ENCODE results near the gene ARRDC4. TPM values are rescaled to one million over a fixed set of nuclear protein-coding genes. Genes with fewer than 3 reads are reported as not detected.

ARRDC4 gene
- total RNA-seq, 2 experiments from 2014 or later = 3.5 TPM

GRCh38 chr15:97977734-97978133, 17.2 kb downstream of the ARRDC4 start:
- Histone ChIP-seq H3K36me3 (ENCODE audit: insufficient read depth, low read length) (no peaks in the 10 kb centered on the region), H3K27ac (ENCODE audit: low read depth in 1 of 2, low read length in 2 of 2) (no peak overlapping the region), H3K4me1 (ENCODE audit: insufficient read depth, low read length) (peaks cover 17% of the 10 kb centered on the region), H3K4me3 (ENCODE audit: low read length) (no peak overlapping the region), H3K27me3 (ENCODE audit: control insufficient read depth in 1 of 2, insufficient read depth in 2 of 2, low read length in 2 of 2) (no peaks in the 10 kb centered on the region), H3K9me3 (ENCODE audit: control insufficient read depth in 1 of 2, insufficient read depth in 1 of 2, low read length in 2 of 2) (peaks cover 0 to 11% of the 10 kb centered on the region in 2 experiments)
- H3K4me1 Mint-ChIP-seq (ENCODE audit: low read depth) = peaks cover 18% of the 10 kb centered on the region
- CTCF ChIA-PET = no interaction called here
- TF ChIP-seq, protein P1, sequence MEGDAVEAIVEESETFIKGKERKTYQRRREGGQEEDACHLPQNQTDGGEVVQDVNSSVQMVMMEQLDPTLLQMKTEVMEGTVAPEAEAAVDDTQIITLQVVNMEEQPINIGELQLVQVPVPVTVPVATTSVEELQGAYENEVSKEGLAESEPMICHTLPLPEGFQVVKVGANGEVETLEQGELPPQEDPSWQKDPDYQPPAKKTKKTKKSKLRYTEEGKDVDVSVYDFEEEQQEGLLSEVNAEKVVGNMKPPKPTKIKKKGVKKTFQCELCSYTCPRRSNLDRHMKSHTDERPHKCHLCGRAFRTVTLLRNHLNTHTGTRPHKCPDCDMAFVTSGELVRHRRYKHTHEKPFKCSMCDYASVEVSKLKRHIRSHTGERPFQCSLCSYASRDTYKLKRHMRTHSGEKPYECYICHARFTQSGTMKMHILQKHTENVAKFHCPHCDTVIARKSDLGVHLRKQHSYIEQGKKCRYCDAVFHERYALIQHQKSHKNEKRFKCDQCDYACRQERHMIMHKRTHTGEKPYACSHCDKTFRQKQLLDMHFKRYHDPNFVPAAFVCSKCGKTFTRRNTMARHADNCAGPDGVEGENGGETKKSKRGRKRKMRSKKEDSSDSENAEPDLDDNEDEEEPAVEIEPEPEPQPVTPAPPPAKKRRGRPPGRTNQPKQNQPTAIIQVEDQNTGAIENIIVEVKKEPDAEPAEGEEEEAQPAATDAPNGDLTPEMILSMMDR (IDR thresholded peaks at IDR 0.05) = no peak
- no peaks in the 10 kb centered on the region for H3K9me3 Mint-ChIP-seq
- DNase-seq = no peak
- peaks cover 5% of the 10 kb centered on the region for H3K36me3 Mint-ChIP-seq (ENCODE audit: low read depth)
- no peak for ATAC-seq (ENCODE audit: poor library complexity)
- H3K27ac Mint-ChIP-seq = no peak overlapping the region
- H3K27me3 Mint-ChIP-seq = no peaks in the 10 kb centered on the region
- intact Hi-C loops (cut with DNase I, micrococcal nuclease) = no loop called here
- POLR2A ChIA-PET = interaction anchor here (1.3 kb wide), 1 partner anchor 18 kb away, joined by 6 read pairs; the partner anchor contains the start of gene ARRDC4
- H3K4me3 Mint-ChIP-seq = no peak overlapping the region

- no peak for ATAC-seq (ENCODE audit: poor library complexity)
- peaks cover 21% of the 10 kb centered on the region for H3K4me1 Mint-ChIP-seq (ENCODE audit: low read depth)
Observed at GRCh38 chr15:97978401-97979139, 18.1 kb downstream of the ARRDC4 start.

GRCh38 chr15:97979140-97979520, 18.6 kb downstream of the ARRDC4 start:
- no peaks in the 10 kb centered on the region for H3K27me3 ChIP-seq (ENCODE audit: control insufficient read depth in 1 of 2, insufficient read depth in 2 of 2, low read length in 2 of 2)
- Mint-ChIP-seq H3K4me3 (no peak overlapping the region), H3K36me3 (ENCODE audit: low read depth) (no peaks in the 10 kb centered on the region), H3K27me3 (no peaks in the 10 kb centered on the region), H3K27ac (no peak overlapping the region), H3K9me3 (no peaks in the 10 kb centered on the region), H3K4me1 (ENCODE audit: low read depth) (peaks cover 25% of the 10 kb centered on the region)
- ChIA-PET POLR2A (no interaction called here), CTCF (no interaction called here)
- no peaks in the 10 kb centered on the region for H3K36me3 ChIP-seq (ENCODE audit: insufficient read depth, low read length)
- peaks cover 0 to 11% of the 10 kb centered on the region in 2 experiments for H3K9me3 ChIP-seq (ENCODE audit: control insufficient read depth in 1 of 2, insufficient read depth in 1 of 2, low read length in 2 of 2)
- peaks cover 17% of the 10 kb centered on the region for H3K4me1 ChIP-seq (ENCODE audit: insufficient read depth, low read length)
- TF ChIP-seq, protein P1 (IDR thresholded peaks at IDR 0.05) = no peak
- ATAC-seq (ENCODE audit: poor library complexity) (no peak), DNase-seq (no peak)
- no peak overlapping the region for H3K4me3 ChIP-seq (ENCODE audit: low read length)
- no peak overlapping the region for H3K27ac ChIP-seq (ENCODE audit: low read depth in 1 of 2, low read length in 2 of 2)
- intact Hi-C loops (cut with DNase I, micrococcal nuclease) = no loop called here

More at GRCh38 chr15:97978401-97979139, 18.1 kb downstream of the ARRDC4 start:
- ChIA-PET CTCF (no interaction called here), POLR2A (interaction anchor here (1.3 kb wide), 1 partner anchor 18 kb away, joined by 6 read pairs; the partner anchor contains the start of gene ARRDC4)
- no peak overlapping the region for H3K27ac ChIP-seq (ENCODE audit: low read depth in 1 of 2, low read length in 2 of 2)
- TF ChIP-seq, protein P1 (IDR thresholded peaks at IDR 0.05) = no peak
- no peak for DNase-seq
- intact Hi-C loops (cut with DNase I, micrococcal nuclease) = no loop called here
- H3K27ac Mint-ChIP-seq = no peak overlapping the region
- H3K36me3 Mint-ChIP-seq (ENCODE audit: low read depth) = no peaks in the 10 kb centered on the region
- H3K27me3 Mint-ChIP-seq = no peaks in the 10 kb centered on the region
- H3K4me1 ChIP-seq (ENCODE audit: insufficient read depth, low read length) = peaks cover 17% of the 10 kb centered on the region
- no peaks in the 10 kb centered on the region for H3K9me3 Mint-ChIP-seq
- H3K27me3 ChIP-seq (ENCODE audit: control insufficient read depth in 1 of 2, insufficient read depth in 2 of 2, low read length in 2 of 2) = no peaks in the 10 kb centered on the region
- H3K4me3 ChIP-seq (ENCODE audit: low read length) = no peak overlapping the region
- H3K9me3 ChIP-seq (ENCODE audit: control insufficient read depth in 1 of 2, insufficient read depth in 1 of 2, low read length in 2 of 2) = peaks cover 0 to 11% of the 10 kb centered on the region in 2 experiments
- H3K36me3 ChIP-seq (ENCODE audit: insufficient read depth, low read length) = no peaks in the 10 kb centered on the region
- no peak overlapping the region for H3K4me3 Mint-ChIP-seq
